CD14-positive monocyte (primary cell): Measurements from ENCODE around the gene ADGRL4. TPM values are rescaled to one million over a fixed set of nuclear protein-coding genes. Genes with fewer than 3 reads are reported as not detected.

Source experiments
- DNase-seq, 3 donors: peaks; one replicate each; pipeline ENCODE4 v3.0.0-alpha.2; 2011 to 2022
- H2AFZ ChIP-seq: 2 replicates; pipeline ENCODE4 v1.6.0; 2012; ENCODE audit warnings: mild to moderate bottlenecking, low read depth, low read length, inconsistent platforms; ENCODE audit not compliant: insufficient read depth, poor library complexity, severe bottlenecking
- H3K27ac ChIP-seq, 2 donors: 1 replicate in 1 of 2; 2 replicates in 1 of 2; pipeline ENCODE4 v1.5.1; 2012 to 2013; ENCODE audit warnings: low read length in 2 of 2, control low read depth in 1 of 2, inconsistent platforms in 1 of 2, low read depth in 1 of 2, mild to moderate bottlenecking in 1 of 2
- H3K27me3 ChIP-seq, 2 donors: one replicate each; pipeline versions ENCODE4 v1.6.0 to v1.6.1; 2011 to 2013; ENCODE audit warnings: low read length in 2 of 2; ENCODE audit not compliant: control insufficient read depth in 2 of 2, insufficient read depth in 2 of 2
- H3K36me3 ChIP-seq, 2 donors: replicated peaks in 1 of 2; 1 replicate in 1 of 2; 2 replicates in 1 of 2; pipeline versions ENCODE4 v1.5.1 to v1.6.1; 2012 to 2013; ENCODE audit warnings: low read length in 2 of 2, control low read depth in 1 of 2, inconsistent platforms in 1 of 2, mild to moderate bottlenecking in 1 of 2; ENCODE audit not compliant: insufficient read depth in 2 of 2, control insufficient read depth in 1 of 2
- H3K4me1 ChIP-seq, 2 donors: 1 replicate in 1 of 2; 2 replicates in 1 of 2; pipeline versions ENCODE4 v1.5.1 to v1.6.1; 2012 to 2013; ENCODE audit warnings: low read length in 2 of 2, control low read depth in 1 of 2, inconsistent platforms in 1 of 2, mild to moderate bottlenecking in 1 of 2, moderate library complexity in 1 of 2; ENCODE audit not compliant: insufficient read depth in 2 of 2, control insufficient read depth in 1 of 2
- H3K4me2 ChIP-seq: replicated peaks from 2 replicates; pipeline ENCODE3; 2012; ENCODE audit warnings: low read length, moderate library complexity, mild to moderate bottlenecking; ENCODE audit not compliant: poor library complexity, severe bottlenecking; ENCODE audit errors: extremely low read depth
- H3K4me3 ChIP-seq, 3 experiments: fragments of 200-600 bp in 1 of 3; sonication (generic) in 1 of 3; replicated peaks in 1 of 3; 1 replicate in 2 of 3; 2 replicates in 1 of 3; pipeline ENCODE4 v1.5.1; 2011 to 2013; ENCODE audit warnings: low read length in 3 of 3, mild to moderate bottlenecking in 3 of 3, control low read depth in 2 of 3, low read depth in 2 of 3, inconsistent platforms in 1 of 3, moderate library complexity in 1 of 3
- H3K79me2 ChIP-seq: 2 replicates; pipeline ENCODE4 v1.6.0; 2012; ENCODE audit warnings: mild to moderate bottlenecking, control low read depth, inconsistent platforms, low read length, moderate library complexity; ENCODE audit not compliant: insufficient read depth
- H3K9ac ChIP-seq: 2 replicates; pipeline ENCODE4 v1.6.0; 2017; ENCODE audit warnings: low read length, mild to moderate bottlenecking; ENCODE audit not compliant: insufficient read depth, poor library complexity, severe bottlenecking
- H3K9me3 ChIP-seq, 2 donors: replicated peaks in 1 of 2; 1 replicate in 1 of 2; 2 replicates in 1 of 2; pipeline versions ENCODE4 v1.5.1 to v1.6.1; 2012 to 2013; ENCODE audit warnings: low read length in 2 of 2, control low read depth in 1 of 2; ENCODE audit not compliant: control insufficient read depth in 1 of 2, insufficient read depth in 1 of 2
- H4K20me1 ChIP-seq: 2 replicates; pipeline ENCODE4 v1.6.0; 2012; ENCODE audit warnings: mild to moderate bottlenecking, low read length, control low read depth, moderate library complexity; ENCODE audit not compliant: insufficient read depth
- H3K27ac Mint-ChIP-seq, 7 donors: one replicate each; pipeline ENCODE4 v1.8.0; 2020; ENCODE audit warnings: mild to moderate bottlenecking in 7 of 7, mixed read lengths in 7 of 7, moderate library complexity in 6 of 7, inconsistent platforms in 2 of 7
- H3K27me3 Mint-ChIP-seq, 3 donors: one replicate each; pipeline ENCODE4 v1.8.0; 2021 to 2022; ENCODE audit warnings: low read depth in 3 of 3, mild to moderate bottlenecking in 3 of 3, mixed read lengths in 3 of 3, moderate library complexity in 3 of 3, inconsistent platforms in 1 of 3
- H3K36me3 Mint-ChIP-seq, 2 donors: one replicate each; pipeline ENCODE4 v1.8.0; 2020; ENCODE audit warnings: mixed read lengths in 2 of 2, inconsistent platforms in 1 of 2, mild to moderate bottlenecking in 1 of 2
- H3K4me1 Mint-ChIP-seq: one replicate; pipeline ENCODE4 v1.8.0; 2020; ENCODE audit warnings: mild to moderate bottlenecking, mixed read lengths
- H3K4me3 Mint-ChIP-seq, 2 donors: one replicate each; pipeline ENCODE4 v1.8.0; 2020; ENCODE audit warnings: mild to moderate bottlenecking in 2 of 2, mixed read lengths in 2 of 2, moderate library complexity in 1 of 2
- H3K9me3 Mint-ChIP-seq, 7 donors: one replicate each; pipeline ENCODE4 v1.8.0; 2020 to 2022; ENCODE audit warnings: mixed read lengths in 7 of 7, mild to moderate bottlenecking in 6 of 7, moderate library complexity in 6 of 7, inconsistent platforms in 2 of 7
- CTCF ChIP-seq: fragments of 200-600 bp; IDR thresholded peaks from one replicate; pipeline ENCODE4 v1.8.0; 2022; ENCODE audit warnings: antibody characterized with exemption, mild to moderate bottlenecking
- WGBS: methylation state at CpG from one replicate; pipeline ENCODE4 v1.1.5; 2013; ENCODE audit warnings: missing lambda C conversion rate; ENCODE audit not compliant: insufficient coverage; 5-methylcytosine and 5-hydroxymethylcytosine counted together
- intact Hi-C, 2 donors: fragments of 100-400 bp; cut with micrococcal nuclease; formaldehyde crosslinking; loops; one replicate each; pipeline versions ENCODE4 v1.15.0 to v1.15.1; 2023
- polyA plus RNA-seq, 3 donors: library from polyadenylated mRNA; depleted of rRNA in 1 of 3; unstranded in 2 of 3; stranded (reverse) in 1 of 3; fragments of 300-500 nt in 2 of 3; fragments of >200 nt in 1 of 3; fragmentation: Illumina TruSeq in 2 of 3; gene quantifications; 1 replicate in 2 of 3; 2 replicates in 1 of 3; pipeline ENCODE4 v1.2.3, GENCODE V29; 2012 to 2021

Gene ADGRL4
- polyA plus RNA-seq, 3 donors: not detected

GRCh38 chr1:78854556-78854955 is 152.0 kb downstream of the ADGRL4 start:
- H3K4me1 Mint-ChIP-seq: no peaks in the 10 kb centered on the region
- H3K4me3 Mint-ChIP-seq: no peak overlapping the region
- H3K79me2 ChIP-seq: no peaks in the 10 kb centered on the region
- WGBS: 94% methylated on average over 2 of the region's 5 CpGs
- TF ChIP-seq CTCF: no peak
- no peak overlapping the region for H3K4me2 ChIP-seq
- no peaks in the 10 kb centered on the region for H3K36me3 Mint-ChIP-seq
- H3K27me3 ChIP-seq: no peaks in the 10 kb centered on the region
- H2AFZ ChIP-seq: no peak overlapping the region
- H3K27ac Mint-ChIP-seq: no peak overlapping the region
- intact Hi-C loops: no loop called here
- H3K36me3 ChIP-seq: no peaks in the 10 kb centered on the region
- no peak overlapping the region for H3K4me3 ChIP-seq
- no peak overlapping the region for H3K9ac ChIP-seq
- no peaks in the 10 kb centered on the region for H3K27me3 Mint-ChIP-seq
- H3K9me3 ChIP-seq: no peaks in the 10 kb centered on the region
- DNase-seq: no peak
- peaks cover 0 to 8% (median 4%) of the 10 kb centered on the region in 7 donors for H3K9me3 Mint-ChIP-seq
- H4K20me1 ChIP-seq: no peaks in the 10 kb centered on the region
- no peaks in the 10 kb centered on the region for H3K4me1 ChIP-seq
- no peak overlapping the region for H3K27ac ChIP-seq

GRCh38 chr1:78843546-78843945 is 163.0 kb downstream of the ADGRL4 start:
- H3K9ac ChIP-seq: no peak overlapping the region
- no peaks in the 10 kb centered on the region for H3K4me1 ChIP-seq
- no peaks in the 10 kb centered on the region for H3K36me3 ChIP-seq
- no peak overlapping the region for H3K4me2 ChIP-seq
- intact Hi-C loops: loop anchor here in 1 of 2 donors (5.0 kb wide), 1 partner anchor 509 kb away; no protein-coding TSS in a partner anchor
- H4K20me1 ChIP-seq: no peaks in the 10 kb centered on the region
- Mint-ChIP-seq H3K27ac (no peak overlapping the region), H3K36me3 (no peaks in the 10 kb centered on the region), H3K27me3 (no peaks in the 10 kb centered on the region), H3K4me1 (no peaks in the 10 kb centered on the region), H3K4me3 (no peak overlapping the region), H3K9me3 (no peaks in the 10 kb centered on the region)
- no peaks in the 10 kb centered on the region for H3K79me2 ChIP-seq
- H2AFZ ChIP-seq: no peak overlapping the region
- H3K27me3 ChIP-seq: no peaks in the 10 kb centered on the region
- WGBS: 91% methylated on average over 3 of the region's 4 CpGs
- H3K4me3 ChIP-seq: no peak overlapping the region
- no peak overlapping the region for H3K27ac ChIP-seq
- TF ChIP-seq CTCF: no peak
- H3K9me3 ChIP-seq: no peaks in the 10 kb centered on the region
- no peak for DNase-seq
